HuH-7 (cell line): ENCODE results near the gene ARL6IP1.
"Not testable (repeated sequence)": the region's sequence is repeated elsewhere in the genome, so short reads cannot be mapped to it uniquely, and the experiment has no call there.

Experiments
- DNase-seq: peaks from one replicate; pipeline ENCODE4 v3.0.0; 2011; ENCODE audit warnings: low spot score

Gene ARL6IP1

DNA sequence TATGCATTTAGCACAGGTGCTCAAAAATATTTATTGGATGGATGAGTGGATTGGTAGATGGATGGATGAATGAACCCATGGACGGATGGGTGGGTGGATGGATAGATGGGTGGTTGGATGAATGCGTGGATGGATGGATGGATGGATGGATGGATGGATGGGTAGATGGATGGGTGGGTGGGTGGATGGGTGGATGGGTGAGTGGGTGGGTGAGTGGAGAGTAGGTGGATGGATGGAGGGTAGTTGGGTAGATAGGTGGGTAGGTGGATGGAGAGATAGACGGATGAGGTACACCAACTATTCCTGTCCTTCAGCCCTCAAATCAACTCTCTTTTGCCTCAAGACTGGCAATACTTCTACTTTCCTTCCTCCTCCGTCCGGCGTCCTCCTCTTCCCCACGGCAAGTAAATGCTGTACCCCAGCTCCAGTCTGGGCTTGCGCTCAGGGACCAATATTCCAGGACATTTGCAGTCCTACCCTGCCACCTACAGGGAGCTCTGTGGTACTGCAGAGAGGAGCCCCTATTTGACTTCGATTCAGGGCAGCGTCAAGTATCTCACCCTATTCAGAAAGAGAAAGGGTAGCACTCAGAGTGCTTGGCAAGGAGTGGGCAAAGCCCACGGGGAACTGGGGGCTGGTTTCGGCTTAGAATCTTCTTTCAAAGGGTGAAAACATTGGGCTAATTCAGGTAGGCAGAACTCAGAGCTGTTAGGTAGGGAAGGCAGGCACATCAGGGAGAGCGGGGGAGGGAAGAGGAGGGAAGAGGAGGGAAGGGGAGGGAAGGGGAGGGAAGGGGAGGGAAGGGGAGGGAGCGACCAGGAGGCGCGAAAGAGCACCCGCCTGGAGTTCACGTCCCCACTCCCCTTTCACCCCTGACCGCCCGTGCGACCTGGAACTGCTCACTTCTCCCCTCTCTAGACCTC is 41.5 kb downstream of the ARL6IP1 start:
- not testable (repeated sequence) for DNase-seq

DNA sequence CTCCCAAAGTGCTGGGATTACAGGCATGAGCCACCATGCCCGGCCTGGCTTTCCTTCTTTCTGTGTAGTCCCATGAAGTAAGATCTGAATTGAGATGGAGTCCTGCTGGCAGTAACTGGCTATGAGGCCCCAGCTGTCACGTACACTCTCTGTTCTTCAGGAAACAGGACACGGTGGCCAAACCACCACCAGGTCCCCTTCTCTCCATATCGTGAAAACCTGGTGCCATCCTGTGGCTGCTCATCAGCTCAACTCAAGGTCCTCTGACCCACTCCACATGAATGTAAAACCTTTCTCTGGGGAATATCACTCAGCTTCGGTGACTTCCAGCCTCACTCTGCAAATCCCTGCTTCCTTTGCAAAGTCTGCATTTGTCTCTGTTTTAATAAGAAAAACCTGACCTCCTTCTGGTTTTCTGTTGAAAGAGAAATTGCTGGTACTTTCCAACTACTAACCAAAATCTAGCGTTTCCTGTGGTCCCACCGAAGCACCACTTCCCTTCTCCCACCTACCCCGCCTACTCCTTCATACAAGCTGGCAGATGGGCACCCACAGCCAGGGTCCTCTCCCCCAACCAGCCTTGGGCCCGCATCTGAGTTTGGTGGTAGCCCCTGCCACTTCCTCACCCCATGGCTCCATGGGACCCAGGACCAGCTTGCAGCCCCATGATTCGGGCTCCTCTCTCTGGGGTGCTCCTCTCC is 43.2 kb downstream of the ARL6IP1 start:
- not testable (repeated sequence) for DNase-seq

DNA sequence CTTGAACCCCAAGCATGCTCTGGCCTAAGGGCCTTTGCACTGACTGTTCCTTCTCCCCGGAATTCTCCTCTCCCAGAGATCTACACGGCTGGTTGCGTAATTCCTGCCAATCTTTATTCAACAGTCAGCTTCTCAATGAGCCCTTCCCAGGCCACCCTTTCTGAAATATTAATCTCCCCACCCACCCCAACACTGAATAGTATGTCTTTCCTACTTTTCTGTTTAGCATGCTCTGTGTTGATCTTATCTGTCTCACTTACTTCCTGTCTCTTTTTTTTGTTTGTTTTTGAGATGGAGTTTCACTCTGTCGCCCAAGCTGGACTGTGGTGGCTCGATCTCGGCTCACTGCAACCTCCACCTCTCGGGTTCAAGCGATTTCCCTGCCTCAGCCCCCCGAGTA is 44.7 kb downstream of the ARL6IP1 start:
- DNase-seq: not testable (repeated sequence)

DNA sequence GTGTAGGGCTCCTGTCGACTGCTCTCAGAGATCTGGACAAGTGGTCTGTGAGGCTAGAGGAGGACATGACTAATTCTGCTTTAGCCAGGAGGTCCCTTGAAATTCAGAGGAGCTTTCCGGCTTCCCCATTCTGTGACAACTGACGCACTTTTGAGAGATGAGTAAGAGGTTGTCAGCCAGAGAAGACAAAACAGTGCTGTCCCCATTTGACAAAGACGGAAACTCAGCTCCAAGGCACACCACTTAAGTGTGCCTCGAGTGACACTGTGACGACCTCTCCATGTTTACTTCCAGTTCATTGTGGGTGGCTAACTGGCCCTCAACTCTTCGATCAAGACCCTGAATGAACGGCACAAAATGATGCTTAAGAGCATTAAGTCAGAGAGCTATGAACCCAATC is 58.5 kb downstream of the ARL6IP1 start:
- not testable (repeated sequence) for DNase-seq
